SU-DHL-6 (cell line): ENCODE measurements around the gene BRAP.
"Not testable (repeated sequence)": the region's sequence is repeated elsewhere in the genome, so short reads cannot be mapped to it uniquely, and the experiment has no call there.

Experiments
- EZH2phosphoT487 ChIP-seq: fragments of 200-600 bp; sonication (generic), shearing (Covaris generic); conservative IDR thresholded peaks from 2 replicates; pipeline ENCODE4 v1.6.1; 2018; ENCODE audit warnings: mild to moderate bottlenecking, antibody characterized with exemption, low read length, moderate library complexity, mixed read lengths
- TF ChIP-seq, protein P1 (sequence below): fragments of 200-600 bp; sonication (generic); IDR thresholded peaks from one replicate; pipeline ENCODE4 v1.5.1; 2017; ENCODE audit warnings: antibody characterized with exemption, mild to moderate bottlenecking, low read length, moderate library complexity; ENCODE audit not compliant: insufficient read depth, poor library complexity, severe bottlenecking

DNA sequence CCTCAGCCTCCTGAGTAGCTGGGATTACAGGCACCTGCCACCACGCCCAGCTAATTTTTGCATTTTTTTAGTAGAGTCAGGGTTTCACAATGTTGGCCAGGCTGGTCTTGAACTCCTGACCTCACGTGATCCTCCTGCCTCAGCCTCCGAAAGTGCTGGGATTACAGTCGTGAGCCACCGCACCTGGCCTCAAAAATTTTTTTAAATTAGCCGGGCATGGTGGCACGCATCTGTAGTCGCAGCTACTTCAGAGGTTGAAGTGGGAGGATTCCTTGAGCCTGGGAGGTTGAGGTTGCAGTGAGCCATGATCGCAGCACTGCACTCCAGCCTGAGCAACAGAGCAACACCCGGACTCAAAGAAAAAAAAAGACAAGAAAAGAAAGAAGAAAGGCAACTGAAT lies 67.9 kb downstream of the BRAP start:
- TF ChIP-seq, protein P1, sequence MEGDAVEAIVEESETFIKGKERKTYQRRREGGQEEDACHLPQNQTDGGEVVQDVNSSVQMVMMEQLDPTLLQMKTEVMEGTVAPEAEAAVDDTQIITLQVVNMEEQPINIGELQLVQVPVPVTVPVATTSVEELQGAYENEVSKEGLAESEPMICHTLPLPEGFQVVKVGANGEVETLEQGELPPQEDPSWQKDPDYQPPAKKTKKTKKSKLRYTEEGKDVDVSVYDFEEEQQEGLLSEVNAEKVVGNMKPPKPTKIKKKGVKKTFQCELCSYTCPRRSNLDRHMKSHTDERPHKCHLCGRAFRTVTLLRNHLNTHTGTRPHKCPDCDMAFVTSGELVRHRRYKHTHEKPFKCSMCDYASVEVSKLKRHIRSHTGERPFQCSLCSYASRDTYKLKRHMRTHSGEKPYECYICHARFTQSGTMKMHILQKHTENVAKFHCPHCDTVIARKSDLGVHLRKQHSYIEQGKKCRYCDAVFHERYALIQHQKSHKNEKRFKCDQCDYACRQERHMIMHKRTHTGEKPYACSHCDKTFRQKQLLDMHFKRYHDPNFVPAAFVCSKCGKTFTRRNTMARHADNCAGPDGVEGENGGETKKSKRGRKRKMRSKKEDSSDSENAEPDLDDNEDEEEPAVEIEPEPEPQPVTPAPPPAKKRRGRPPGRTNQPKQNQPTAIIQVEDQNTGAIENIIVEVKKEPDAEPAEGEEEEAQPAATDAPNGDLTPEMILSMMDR: not testable (repeated sequence)
- not testable (repeated sequence) for TF ChIP-seq EZH2phosphoT487
